HCT116 (cell line): ENCODE data around the gene SRF. TPM values are rescaled to one million over a fixed set of nuclear protein-coding genes. Genes with fewer than 3 reads are reported as not detected.

ENCODE experiments used
- ATAC-seq: fragments of 200-7000 bp; cut with Tn5 transposase; 2 replicates; pipeline ENCODE4 v1.9.1; 2020; ENCODE audit warnings: mild to moderate bottlenecking, moderate library complexity
- BruUV-seq: library from RNA; stranded (reverse); fragments of 400-500 nt; replicated peaks from 2 replicates; lab custom pipeline; 2021; lab: Mats Ljungman, UMichigan
- CTCF ChIA-PET: fragments of 300-600 bp; sonication (Branson Sonifier 250); formaldehyde crosslinking; loops from one replicate; lab custom pipeline; 2021; ENCODE audit warnings: antibody characterized with exemption; lab: Charles Lee
- POLR2A ChIA-PET: fragments of 300-600, 350-600 bp; sonication (Branson Sonifier 250); formaldehyde crosslinking; loops from one replicate; lab custom pipeline; 2021; ENCODE audit warnings: antibody characterized with exemption; lab: Charles Lee
- RAD21 ChIA-PET, 2 experiments: fragments of 300-600 bp; sonication (Branson Sonifier 250); formaldehyde crosslinking; loops; one replicate each; lab custom pipeline; 2023; ENCODE audit warnings: low total read pairs in 2 of 2; ENCODE audit not compliant: uncharacterized antibody in 2 of 2, unreplicated experiment in 2 of 2, low non-redundant PET in 1 of 2; lab: Charles Lee
- DNase-seq: peaks from one replicate; pipeline ENCODE4 v3.0.0-alpha.2; 2010; ENCODE audit warnings: low read depth, low spot score
- H2AFZ ChIP-seq: fragments of 200-600 bp; shearing (Covaris generic), sonication (generic); 2 replicates; pipeline ENCODE4 v1.6.1; 2017; ENCODE audit warnings: low read depth, mixed run types, mixed read lengths, antibody characterized with exemption, low read length; ENCODE audit not compliant: poor library complexity, severe bottlenecking
- H3K27ac ChIP-seq: 2 replicates; pipeline ENCODE4 v1.5.1; 2012; ENCODE audit warnings: low read depth, low read length
- H3K27me3 ChIP-seq: fragments of 200-600 bp; sonication (generic); 2 replicates; pipeline ENCODE4 v1.6.1; 2016; ENCODE audit warnings: mixed run types, low read length, mixed read lengths; ENCODE audit not compliant: insufficient read depth
- H3K36me3 ChIP-seq, 2 experiments: fragments of 200-500 bp in 1 of 2; fragments of 200-600 bp in 1 of 2; sonication (Bioruptor generic) in 1 of 2; sonication (generic) in 1 of 2; 2 replicates each; pipeline versions ENCODE4 v1.5.1 to v1.6.1; 2014 to 2016; ENCODE audit warnings: low read length in 2 of 2, inconsistent platforms in 1 of 2, mixed read lengths in 1 of 2, mixed run types in 1 of 2; ENCODE audit not compliant: insufficient read depth in 2 of 2, control insufficient read depth in 1 of 2
- H3K4me1 ChIP-seq, 2 experiments: fragments of 200-600 bp in 1 of 2; sonication (generic) in 1 of 2; 2 replicates each; pipeline versions ENCODE4 v1.5.1 to v1.6.1; 2012 to 2017; ENCODE audit warnings: low read length in 2 of 2, inconsistent platforms in 1 of 2, mild to moderate bottlenecking in 1 of 2, mixed read lengths in 1 of 2, mixed run types in 1 of 2, moderate library complexity in 1 of 2; ENCODE audit not compliant: insufficient read depth in 2 of 2, control insufficient read depth in 1 of 2
- H3K4me2 ChIP-seq: fragments of 200-600 bp; sonication (generic); 2 replicates; pipeline ENCODE4 v1.6.1; 2017; ENCODE audit warnings: mixed run types, low read length, mixed read lengths
- H3K4me3 ChIP-seq, 2 experiments: fragments of 200-600 bp in 1 of 2; sonication (generic) in 1 of 2; replicated peaks in 1 of 2; 2 replicates each; pipeline ENCODE4 v1.5.1; 2011 to 2016; ENCODE audit warnings: low read length in 2 of 2, control low read depth in 1 of 2, low read depth in 1 of 2, mild to moderate bottlenecking in 1 of 2, mixed read lengths in 1 of 2, mixed run types in 1 of 2
- H3K79me2 ChIP-seq: fragments of 200-600 bp; sonication (generic); 2 replicates; pipeline ENCODE4 v1.6.1; 2017; ENCODE audit warnings: mild to moderate bottlenecking, mixed run types, low read length, moderate library complexity, mixed read lengths; ENCODE audit not compliant: insufficient read depth
- H3K9ac ChIP-seq: fragments of 200-600 bp; sonication (generic); 2 replicates; pipeline ENCODE4 v1.6.1; 2016; ENCODE audit warnings: low read length, mixed read lengths
- H3K9me2 ChIP-seq: fragments of 200-600 bp; sonication (generic), shearing (Covaris generic); 2 replicates; pipeline ENCODE4 v1.6.1; 2017; ENCODE audit warnings: mixed run types, mild to moderate bottlenecking, moderate library complexity; ENCODE audit not compliant: insufficient read depth
- H3K9me3 ChIP-seq, 2 experiments: fragments of 200-500 bp in 1 of 2; fragments of 200-600 bp in 1 of 2; sonication (Bioruptor generic) in 1 of 2; sonication (generic) in 1 of 2; 2 replicates each; pipeline ENCODE4 v1.6.1; 2014 to 2017; ENCODE audit warnings: low read length in 2 of 2, mixed read lengths in 2 of 2, inconsistent platforms in 1 of 2, low read depth in 1 of 2, mild to moderate bottlenecking in 1 of 2, mixed run types in 1 of 2, moderate library complexity in 1 of 2; ENCODE audit not compliant: control insufficient read depth in 1 of 2, insufficient read depth in 1 of 2
- H4K20me1 ChIP-seq: fragments of 200-600 bp; sonication (generic), shearing (Covaris generic); 2 replicates; pipeline ENCODE4 v1.6.1; 2017; ENCODE audit warnings: mixed run types, mild to moderate bottlenecking, moderate library complexity; ENCODE audit not compliant: insufficient read depth
- ATF3 ChIP-seq: IDR thresholded peaks from 2 replicates; pipeline ENCODE4 v1.6.1; 2012
- CBX3 ChIP-seq: IDR thresholded peaks from 2 replicates; pipeline ENCODE4 v1.6.1; 2012; ENCODE audit warnings: low read depth
- CEBPB ChIP-seq: IDR thresholded peaks from 2 replicates; pipeline ENCODE4 v1.6.1; 2012; ENCODE audit warnings: low read depth
- ELF1 ChIP-seq: IDR thresholded peaks from 2 replicates; pipeline ENCODE4 v1.6.1; 2012; ENCODE audit warnings: low read depth, borderline replicate concordance
- EZH2 ChIP-seq: fragments of 200-600 bp; sonication (generic); IDR thresholded peaks from 2 replicates; pipeline ENCODE4 v1.6.1; 2017; ENCODE audit warnings: antibody characterized with exemption, mixed run types
- EZH2phosphoT487 ChIP-seq: fragments of 200-600 bp; IDR thresholded peaks from 2 replicates; pipeline ENCODE4 v1.6.1; 2018; ENCODE audit warnings: antibody characterized with exemption, borderline replicate concordance
- JUND ChIP-seq: IDR thresholded peaks from 2 replicates; pipeline ENCODE4 v1.6.1; 2012
- POLR2A ChIP-seq: IDR thresholded peaks from 2 replicates; pipeline ENCODE4 v1.7.0; 2011; ENCODE audit warnings: borderline replicate concordance; ENCODE audit not compliant: insufficient read depth, insufficient read length; ENCODE audit errors: extremely low read depth
- POLR2AphosphoS5 ChIP-seq: IDR thresholded peaks from 2 replicates; pipeline ENCODE4 v1.6.1; 2011; ENCODE audit warnings: mild to moderate bottlenecking, low read depth, low read length, moderate library complexity
- RAD21 ChIP-seq: IDR thresholded peaks from 2 replicates; pipeline ENCODE4 v1.6.1; 2012; ENCODE audit warnings: low read depth, mild to moderate bottlenecking
- REST ChIP-seq: IDR thresholded peaks from 2 replicates; pipeline ENCODE4 v1.6.1; 2012; ENCODE audit warnings: low read depth
- TCF7L2 ChIP-seq: IDR thresholded peaks from 2 replicates; pipeline ENCODE4 v1.7.0; 2011; ENCODE audit warnings: borderline replicate concordance, inconsistent platforms; ENCODE audit not compliant: insufficient read depth, insufficient read length; ENCODE audit errors: extremely low read depth
- YY1 ChIP-seq: IDR thresholded peaks from 2 replicates; pipeline ENCODE4 v1.6.1; 2011; ENCODE audit warnings: low read length, low read depth, moderate library complexity, mild to moderate bottlenecking; ENCODE audit not compliant: insufficient replicate concordance; ENCODE audit errors: extremely low read depth
- ZNF274 ChIP-seq: fragments of 200-500 bp; sonication (Bioruptor generic); IDR thresholded peaks from 2 replicates; pipeline ENCODE4 v1.6.1; 2014; ENCODE audit warnings: mild to moderate bottlenecking, low read depth, low read length, inconsistent platforms
- intact Hi-C: fragments of 100-400 bp; cut with micrococcal nuclease; formaldehyde crosslinking; loops from 2 replicates; pipeline ENCODE4 v1.10.0; 2022
- total RNA-seq: library from RNA; stranded (reverse); gene quantifications from one replicate; pipeline ENCODE4 v1.2.1, GENCODE V29; 2021; ENCODE audit not compliant: unreplicated experiment
- TF ChIP-seq, protein P1 (sequence below): IDR thresholded peaks from 2 replicates; pipeline ENCODE4 v1.6.1; 2012
- TF ChIP-seq, protein P2 (sequence below): IDR thresholded peaks from 2 replicates; pipeline ENCODE4 v1.6.1; 2011; ENCODE audit warnings: mild to moderate bottlenecking, low read length, moderate library complexity; ENCODE audit not compliant: insufficient replicate concordance; ENCODE audit errors: extremely low read depth

Gene SRF
- total RNA-seq, 1 experiment from 2014 or later, result 28.1 TPM

DNA sequence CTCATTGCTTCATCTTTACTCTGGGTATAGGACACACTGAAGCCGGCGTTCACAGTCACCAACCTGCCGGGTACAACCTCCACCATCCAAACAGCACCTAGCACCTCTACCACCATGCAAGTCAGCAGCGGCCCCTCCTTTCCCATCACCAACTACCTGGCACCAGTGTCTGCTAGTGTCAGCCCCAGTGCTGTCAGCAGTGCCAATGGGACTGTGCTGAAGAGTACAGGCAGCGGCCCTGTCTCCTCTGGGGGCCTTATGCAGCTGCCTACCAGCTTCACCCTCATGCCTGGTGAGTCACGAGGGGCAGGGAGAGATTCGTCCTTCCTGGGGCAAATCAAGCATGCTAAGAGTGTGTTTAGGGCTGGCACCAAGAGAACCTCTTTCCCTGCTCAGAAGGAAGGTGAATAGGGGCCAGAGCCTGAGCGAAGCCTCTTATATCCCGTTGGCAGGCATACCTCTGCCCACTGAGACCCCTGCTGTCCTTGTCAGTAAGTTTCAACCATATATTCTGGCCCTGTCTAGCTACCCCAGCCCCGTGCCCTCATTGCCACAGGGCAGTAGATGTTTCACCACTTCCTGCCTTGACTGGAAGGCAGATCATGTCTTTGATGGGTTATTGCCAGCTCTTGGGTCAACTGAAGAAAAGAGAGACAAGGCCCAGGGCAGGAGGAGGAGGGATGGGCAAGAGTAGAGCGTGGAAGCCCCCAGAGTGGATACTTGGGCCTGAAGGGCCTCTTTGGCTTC lies 4.8 kb downstream of the SRF start:
- Histone ChIP-seq H4K20me1 (no peaks in the 10 kb centered on the region), H3K4me3 (no peak overlapping the region), H3K4me1 (peaks cover 22 to 38% of the 10 kb centered on the region in 2 experiments), H3K79me2 (peaks cover 42% of the 10 kb centered on the region), H3K4me2 (no peak overlapping the region), H3K9me3 (no peaks in the 10 kb centered on the region), H3K9ac (no peak overlapping the region), H2AFZ (no peak overlapping the region), H3K36me3 (peaks cover 19 to 35% of the 10 kb centered on the region in 2 experiments), H3K27ac (no peak overlapping the region), H3K27me3 (no peaks in the 10 kb centered on the region), H3K9me2 (no peaks in the 10 kb centered on the region)
- no TSS peak for BruUV-seq
- TF ChIP-seq CEBPB (no peak), JUND (no peak), TCF7L2 (no peak), ATF3 (no peak), EZH2phosphoT487 (no peak), POLR2AphosphoS5 (no peak), CBX3 (no peak), POLR2A (no peak), YY1 (no peak), RAD21 (no peak)
- TF ChIP-seq, protein P1, sequence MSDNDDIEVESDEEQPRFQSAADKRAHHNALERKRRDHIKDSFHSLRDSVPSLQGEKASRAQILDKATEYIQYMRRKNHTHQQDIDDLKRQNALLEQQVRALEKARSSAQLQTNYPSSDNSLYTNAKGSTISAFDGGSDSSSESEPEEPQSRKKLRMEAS, result no peak
- ChIA-PET POLR2A (no interaction called here), RAD21 (no interaction called here), CTCF (no interaction called here)
- intact Hi-C loops, result no loop called here
- DNase-seq, result no peak
- ATAC-seq, result no peak

DNA sequence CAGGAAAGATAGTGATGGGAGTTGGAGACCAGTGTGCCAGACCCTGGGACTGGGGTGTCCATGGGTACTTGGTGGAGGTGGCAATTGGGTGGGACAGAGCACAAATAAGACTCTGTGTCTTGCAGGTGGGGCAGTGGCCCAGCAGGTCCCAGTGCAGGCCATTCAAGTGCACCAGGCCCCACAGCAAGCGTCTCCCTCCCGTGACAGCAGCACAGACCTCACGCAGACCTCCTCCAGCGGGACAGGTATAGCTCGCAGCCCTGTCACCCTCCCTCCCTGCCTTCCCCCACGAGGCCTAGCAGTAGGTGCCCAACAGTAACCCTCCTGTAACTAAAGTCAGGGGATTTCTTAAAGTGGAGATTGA lies 5.3 kb downstream of the SRF start:
- Histone ChIP-seq H3K27me3 (no peaks in the 10 kb centered on the region), H3K36me3 (peaks cover 19 to 35% of the 10 kb centered on the region in 2 experiments), H4K20me1 (no peaks in the 10 kb centered on the region), H3K79me2 (peaks cover 42% of the 10 kb centered on the region), H3K9me3 (no peaks in the 10 kb centered on the region), H3K9ac (no peak overlapping the region), H3K4me1 (peaks cover 22 to 43% of the 10 kb centered on the region in 2 experiments), H2AFZ (no peak overlapping the region), H3K9me2 (no peaks in the 10 kb centered on the region), H3K27ac (no peak overlapping the region), H3K4me3 (no peak overlapping the region), H3K4me2 (no peak overlapping the region)
- RAD21 ChIA-PET, result no interaction called here
- no peak for ATAC-seq
- POLR2A ChIA-PET, result no interaction called here
- BruUV-seq, result no TSS peak
- CTCF ChIA-PET, result no interaction called here
- intact Hi-C loops, result no loop called here
- no peak for DNase-seq
- TF ChIP-seq ZNF274, result no peak
- no peak for TF ChIP-seq EZH2
- no peak for TF ChIP-seq REST
- TF ChIP-seq, protein P2, sequence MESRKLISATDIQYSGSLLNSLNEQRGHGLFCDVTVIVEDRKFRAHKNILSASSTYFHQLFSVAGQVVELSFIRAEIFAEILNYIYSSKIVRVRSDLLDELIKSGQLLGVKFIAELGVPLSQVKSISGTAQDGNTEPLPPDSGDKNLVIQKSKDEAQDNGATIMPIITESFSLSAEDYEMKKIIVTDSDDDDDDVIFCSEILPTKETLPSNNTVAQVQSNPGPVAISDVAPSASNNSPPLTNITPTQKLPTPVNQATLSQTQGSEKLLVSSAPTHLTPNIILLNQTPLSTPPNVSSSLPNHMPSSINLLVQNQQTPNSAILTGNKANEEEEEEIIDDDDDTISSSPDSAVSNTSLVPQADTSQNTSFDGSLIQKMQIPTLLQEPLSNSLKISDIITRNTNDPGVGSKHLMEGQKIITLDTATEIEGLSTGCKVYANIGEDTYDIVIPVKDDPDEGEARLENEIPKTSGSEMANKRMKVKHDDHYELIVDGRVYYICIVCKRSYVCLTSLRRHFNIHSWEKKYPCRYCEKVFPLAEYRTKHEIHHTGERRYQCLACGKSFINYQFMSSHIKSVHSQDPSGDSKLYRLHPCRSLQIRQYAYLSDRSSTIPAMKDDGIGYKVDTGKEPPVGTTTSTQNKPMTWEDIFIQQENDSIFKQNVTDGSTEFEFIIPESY, result no peak
- no peak for TF ChIP-seq ELF1
